Osteoblast (primary cell): ENCODE data around the gene PCDH15. TPM values are rescaled to one million over a fixed set of nuclear protein-coding genes. Genes with fewer than 3 reads are reported as not detected.

Source experiments
- DNase-seq: peaks from one replicate; pipeline ENCODE4 v3.0.0; 2011; ENCODE audit warnings: low spot score, mixed read lengths; ENCODE audit not compliant: insufficient read length; ENCODE audit errors: missing footprints
- H2AFZ ChIP-seq: 2 replicates; pipeline ENCODE4 v1.6.0; 2011; ENCODE audit warnings: mild to moderate bottlenecking, low read length
- H3K27ac ChIP-seq: 2 replicates; pipeline ENCODE4 v1.5.1; 2011; ENCODE audit warnings: mild to moderate bottlenecking, low read depth, low read length, moderate library complexity
- H3K27me3 ChIP-seq: 2 replicates; pipeline ENCODE4 v1.6.0; 2012; ENCODE audit warnings: mild to moderate bottlenecking, control low read depth, inconsistent platforms, low read length, moderate library complexity; ENCODE audit not compliant: insufficient read depth
- H3K36me3 ChIP-seq: 2 replicates; pipeline ENCODE4 v1.5.1; 2011; ENCODE audit warnings: mild to moderate bottlenecking, low read length, control low read depth, moderate library complexity; ENCODE audit not compliant: insufficient read depth
- H3K4me1 ChIP-seq: 2 replicates; pipeline ENCODE4 v1.5.1; 2011; ENCODE audit warnings: mild to moderate bottlenecking, low read length, control low read depth, moderate library complexity; ENCODE audit not compliant: insufficient read depth
- H3K4me2 ChIP-seq: 2 replicates; pipeline ENCODE4 v1.6.0; 2011; ENCODE audit warnings: mild to moderate bottlenecking, low read length; ENCODE audit not compliant: insufficient read depth
- H3K4me3 ChIP-seq: fragments of 200-600 bp; sonication (generic); 3 replicates; pipeline ENCODE4 v1.5.1; 2012; ENCODE audit warnings: mild to moderate bottlenecking, low read length, inconsistent platforms; ENCODE audit not compliant: insufficient read depth
- H3K79me2 ChIP-seq: 2 replicates; pipeline ENCODE4 v1.6.0; 2012; ENCODE audit warnings: mild to moderate bottlenecking, low read length, control low read depth, inconsistent platforms; ENCODE audit not compliant: insufficient read depth
- H3K9me3 ChIP-seq: 2 replicates; pipeline ENCODE4 v1.5.1; 2011; ENCODE audit warnings: low read depth, low read length, control low read depth
- H4K20me1 ChIP-seq: 2 replicates; pipeline ENCODE4 v1.6.0; 2012; ENCODE audit warnings: mild to moderate bottlenecking, low read length, control low read depth; ENCODE audit not compliant: insufficient read depth
- total RNA-seq: library from RNA; depleted of rRNA; stranded (reverse); fragments of >200 nt; gene quantifications from 2 replicates; pipeline ENCODE4 v1.2.3, GENCODE V29; 2012
- TF ChIP-seq, protein P1 (sequence below): IDR thresholded peaks from 2 replicates; pipeline ENCODE4 v1.5.1; 2011; ENCODE audit warnings: mild to moderate bottlenecking, low read depth, low read length, moderate library complexity; ENCODE audit errors: extremely low read depth

PCDH15 gene
- total RNA-seq, 1 donor, result not detected

GRCh38 chr10:54066646-54067045 is 734.4 kb downstream of the PCDH15 start:
- H2AFZ ChIP-seq, result no peak overlapping the region
- no peaks in the 10 kb centered on the region for H4K20me1 ChIP-seq
- no peaks in the 10 kb centered on the region for H3K27me3 ChIP-seq
- H3K4me3 ChIP-seq, result no peak overlapping the region
- H3K4me2 ChIP-seq, result no peak overlapping the region
- peaks cover 2% of the 10 kb centered on the region for H3K9me3 ChIP-seq
- no peaks in the 10 kb centered on the region for H3K79me2 ChIP-seq
- DNase-seq, result no peak
- TF ChIP-seq, protein P1, sequence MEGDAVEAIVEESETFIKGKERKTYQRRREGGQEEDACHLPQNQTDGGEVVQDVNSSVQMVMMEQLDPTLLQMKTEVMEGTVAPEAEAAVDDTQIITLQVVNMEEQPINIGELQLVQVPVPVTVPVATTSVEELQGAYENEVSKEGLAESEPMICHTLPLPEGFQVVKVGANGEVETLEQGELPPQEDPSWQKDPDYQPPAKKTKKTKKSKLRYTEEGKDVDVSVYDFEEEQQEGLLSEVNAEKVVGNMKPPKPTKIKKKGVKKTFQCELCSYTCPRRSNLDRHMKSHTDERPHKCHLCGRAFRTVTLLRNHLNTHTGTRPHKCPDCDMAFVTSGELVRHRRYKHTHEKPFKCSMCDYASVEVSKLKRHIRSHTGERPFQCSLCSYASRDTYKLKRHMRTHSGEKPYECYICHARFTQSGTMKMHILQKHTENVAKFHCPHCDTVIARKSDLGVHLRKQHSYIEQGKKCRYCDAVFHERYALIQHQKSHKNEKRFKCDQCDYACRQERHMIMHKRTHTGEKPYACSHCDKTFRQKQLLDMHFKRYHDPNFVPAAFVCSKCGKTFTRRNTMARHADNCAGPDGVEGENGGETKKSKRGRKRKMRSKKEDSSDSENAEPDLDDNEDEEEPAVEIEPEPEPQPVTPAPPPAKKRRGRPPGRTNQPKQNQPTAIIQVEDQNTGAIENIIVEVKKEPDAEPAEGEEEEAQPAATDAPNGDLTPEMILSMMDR, result no peak
- no peaks in the 10 kb centered on the region for H3K4me1 ChIP-seq
- no peaks in the 10 kb centered on the region for H3K36me3 ChIP-seq
- H3K27ac ChIP-seq, result no peak overlapping the region

- Histone ChIP-seq H3K4me3 (no peak overlapping the region), H3K79me2 (no peaks in the 10 kb centered on the region), H3K9me3 (peaks cover 2% of the 10 kb centered on the region), H3K27ac (no peak overlapping the region), H3K36me3 (no peaks in the 10 kb centered on the region), H3K27me3 (no peaks in the 10 kb centered on the region), H3K4me1 (no peaks in the 10 kb centered on the region), H2AFZ (no peak overlapping the region), H3K4me2 (no peak overlapping the region), H4K20me1 (no peaks in the 10 kb centered on the region)
- DNase-seq, result no peak
- TF ChIP-seq, protein P1, result no peak
These were observed 735.9 kb downstream of the PCDH15 start for GRCh38 chr10:54065106-54065505.

DNA sequence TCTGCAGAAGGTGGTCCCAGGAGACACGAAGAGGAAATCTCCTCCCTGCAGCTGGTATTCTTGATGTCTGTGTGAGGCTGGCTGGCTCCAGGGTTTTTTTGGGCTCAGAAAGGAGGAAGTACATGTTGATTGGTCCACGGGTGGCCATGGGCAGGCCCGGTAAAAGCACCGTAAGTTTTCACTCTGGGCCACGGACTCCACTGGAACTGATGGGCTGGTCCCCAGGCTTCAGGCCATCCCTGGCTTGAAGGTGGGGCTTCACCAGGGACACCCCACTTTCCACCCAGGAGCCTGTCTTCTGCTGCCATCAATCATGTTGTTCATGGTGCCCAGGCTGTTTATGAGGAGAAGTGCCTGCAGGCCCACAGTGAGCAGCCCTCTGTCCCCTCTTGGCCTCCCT is 736.8 kb downstream of the PCDH15 start:
- DNase-seq, result no peak
- Histone ChIP-seq H3K4me1 (no peaks in the 10 kb centered on the region), H4K20me1 (no peaks in the 10 kb centered on the region), H2AFZ (no peak overlapping the region), H3K4me2 (no peak overlapping the region), H3K79me2 (no peaks in the 10 kb centered on the region), H3K4me3 (no peak overlapping the region), H3K27ac (no peak overlapping the region), H3K9me3 (peaks cover 2% of the 10 kb centered on the region), H3K36me3 (no peaks in the 10 kb centered on the region), H3K27me3 (no peaks in the 10 kb centered on the region)
- TF ChIP-seq, protein P1, result no peak

GRCh38 chr10:54063514-54063913 is 737.5 kb downstream of the PCDH15 start:
- TF ChIP-seq, protein P1, result no peak

More at GRCh38 chr10:54063514-54063913, 737.5 kb downstream of the PCDH15 start:
- no peak for DNase-seq
- Histone ChIP-seq H3K27ac (no peak overlapping the region), H4K20me1 (no peaks in the 10 kb centered on the region), H3K79me2 (no peaks in the 10 kb centered on the region), H2AFZ (no peak overlapping the region), H3K9me3 (peaks cover 2% of the 10 kb centered on the region), H3K27me3 (no peaks in the 10 kb centered on the region), H3K36me3 (no peaks in the 10 kb centered on the region), H3K4me3 (no peak overlapping the region), H3K4me1 (no peaks in the 10 kb centered on the region), H3K4me2 (no peak overlapping the region)
